ENCODE measurements around the gene SEC31A. TPM values are rescaled to one million over a fixed set of nuclear protein-coding genes. Genes with fewer than 3 reads are reported as not detected.

SEC31A gene
- total and polyA plus RNA-seq, 2 of the 4 experiments (the other 2 are of a cell fraction), result 278 to 366 TPM

DNA sequence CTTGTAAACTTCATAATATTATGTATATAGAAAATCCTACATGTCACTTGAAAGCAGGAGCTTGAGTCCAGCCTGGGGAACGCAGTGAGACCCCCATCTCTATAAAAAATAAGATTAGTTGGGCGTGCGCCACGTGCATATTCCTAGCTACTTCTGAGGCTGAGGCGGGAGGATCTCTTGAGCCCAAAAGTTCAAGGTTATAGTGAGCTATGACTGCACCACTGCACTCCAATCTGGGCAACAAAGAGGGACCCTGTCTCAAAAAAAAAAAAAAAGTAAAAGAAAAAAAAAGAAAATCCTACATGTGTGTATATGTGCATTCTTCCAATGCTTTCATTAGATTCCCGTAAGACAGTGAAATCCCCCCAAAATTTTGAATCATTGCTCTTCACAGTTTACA lies 1.7 kb downstream of the SEC31A start:
- peak overlapping the region; percentile 62 for H3K4me2 ChIP-seq (ENCODE audit: low read depth, low read length)
- peaks cover 10 to 29% of the 10 kb centered on the region in 2 experiments; a peak in 2 of 4 replicates for H3K79me1 ChIP-seq (ENCODE audit: low read depth in 1 of 2, low read length in 2 of 2)
- no peak overlapping the region for H3K4ac ChIP-seq (ENCODE audit: low read depth, low read length)
- no peak overlapping the region for H2BK120ac ChIP-seq (ENCODE audit: low read depth, low read length)
- peaks cover 43% of the 10 kb centered on the region for H4K20me1 ChIP-seq (ENCODE audit: insufficient read depth, low read length)
- no peak overlapping the region for H4K5ac ChIP-seq (ENCODE audit: low read depth, low read length)
- peaks cover 10% of the 10 kb centered on the region for H3K36me3 ChIP-seq (ENCODE audit: control insufficient read depth, insufficient read depth, low read length)
- no peaks in the 10 kb centered on the region for H3K9me3 ChIP-seq (ENCODE audit: control insufficient read depth, insufficient read depth, low read length)
- H3K27me3 ChIP-seq (ENCODE audit: control insufficient read depth, insufficient read depth, low read length), result no peaks in the 10 kb centered on the region
- intact Hi-C loops (cut with micrococcal nuclease), result no loop called here
- H3K9ac ChIP-seq (ENCODE audit: low read depth, low read length), result 0 out of 2 replicates have a peak overlapping the region, but pooled peaks have one; percentile 2
- ChIA-PET POLR2A (ENCODE audit: unreplicated experiment) (no interaction called here), CTCF (interaction anchor here (0.6 to 1.5 kb wide), 4 partner anchors 8 to 37 kb away, joined by 3 to 4 read pairs (median 3); no protein-coding TSS in a partner anchor)
- H4K91ac ChIP-seq (ENCODE audit: insufficient read depth, low read depth, low read length), result no peak overlapping the region
- no peak overlapping the region for H2BK5ac ChIP-seq (ENCODE audit: low read depth, low read length, poor library complexity, severe bottlenecking)
- no peak overlapping the region for H2BK20ac ChIP-seq (ENCODE audit: low read depth, low read length)
- H2AFZ ChIP-seq (replicated peaks; ENCODE audit: low read length, poor library complexity), result no peak overlapping the region
- no peak overlapping the region for H3K23ac ChIP-seq (ENCODE audit: low read depth, low read length)
- no peak overlapping the region for H2BK15ac ChIP-seq (ENCODE audit: low read depth, low read length)
- no peak for DNase-seq
- WGBS, 2 experiments (ENCODE audit: extremely low coverage in 2 of 2, insufficient read length in 1 of 2), result no CpG with 5 or more reads among the region's 6 CpGs
- H3K4me3 ChIP-seq (ENCODE audit: insufficient read depth, low read depth, low read length), result peak overlapping the region; percentile 94
- H3K56ac ChIP-seq (ENCODE audit: extremely low read depth, insufficient read depth, low read length), result no peak overlapping the region
- peaks cover 3% of the 10 kb centered on the region; the same call in 1 of the 2 replicates for H3K9me1 ChIP-seq (ENCODE audit: insufficient read depth, low read length)
- no peak overlapping the region for H3K18ac ChIP-seq (ENCODE audit: low read depth, low read length)
- H2AK9ac ChIP-seq (replicated peaks; ENCODE audit: low read depth, low read length, poor library complexity), result no peak overlapping the region
- H4K8ac ChIP-seq (ENCODE audit: low read depth in 2 of 2, low read length in 2 of 2), result no peak overlapping the region
- no peak overlapping the region for H3K27ac ChIP-seq (ENCODE audit: insufficient read depth, low read length)
- in situ Hi-C loops (cut with MboI; ENCODE audit: low sequenced_read_pairs), result no loop called here
- TF ChIP-seq SMC3 (IDR thresholded peaks at IDR 0.05; ENCODE audit: low read depth, low read length) (no peak), NFE2L2 (IDR thresholded peaks at IDR 0.05; ENCODE audit: low read depth, low read length) (no peak), RAD21 (IDR thresholded peaks at IDR 0.05; ENCODE audit: low read length) (no peak), FOS (IDR thresholded peaks at IDR 0.05; ENCODE audit: low read depth, low read length) (no peak), POLR2A (IDR thresholded peaks at IDR 0.05; ENCODE audit: low read depth, low read length) (no peak), CEBPB (IDR thresholded peaks at IDR 0.05; ENCODE audit: low read depth, low read length) (no peak), MAZ (IDR thresholded peaks at IDR 0.05; ENCODE audit: borderline replicate concordance, low read depth, low read length) (no peak), RCOR1 (IDR thresholded peaks at IDR 0.05; ENCODE audit: insufficient replicate concordance, low read length) (no peak), RFX5 (IDR thresholded peaks at IDR 0.05; ENCODE audit: low read depth, low read length) (no peak)
- TF ChIP-seq, protein P1, sequence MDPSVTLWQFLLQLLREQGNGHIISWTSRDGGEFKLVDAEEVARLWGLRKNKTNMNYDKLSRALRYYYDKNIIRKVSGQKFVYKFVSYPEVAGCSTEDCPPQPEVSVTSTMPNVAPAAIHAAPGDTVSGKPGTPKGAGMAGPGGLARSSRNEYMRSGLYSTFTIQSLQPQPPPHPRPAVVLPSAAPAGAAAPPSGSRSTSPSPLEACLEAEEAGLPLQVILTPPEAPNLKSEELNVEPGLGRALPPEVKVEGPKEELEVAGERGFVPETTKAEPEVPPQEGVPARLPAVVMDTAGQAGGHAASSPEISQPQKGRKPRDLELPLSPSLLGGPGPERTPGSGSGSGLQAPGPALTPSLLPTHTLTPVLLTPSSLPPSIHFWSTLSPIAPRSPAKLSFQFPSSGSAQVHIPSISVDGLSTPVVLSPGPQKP (IDR thresholded peaks at IDR 0.05; ENCODE audit: borderline replicate concordance, low read depth, low read length), result no peak
- TF ChIP-seq, protein P2, sequence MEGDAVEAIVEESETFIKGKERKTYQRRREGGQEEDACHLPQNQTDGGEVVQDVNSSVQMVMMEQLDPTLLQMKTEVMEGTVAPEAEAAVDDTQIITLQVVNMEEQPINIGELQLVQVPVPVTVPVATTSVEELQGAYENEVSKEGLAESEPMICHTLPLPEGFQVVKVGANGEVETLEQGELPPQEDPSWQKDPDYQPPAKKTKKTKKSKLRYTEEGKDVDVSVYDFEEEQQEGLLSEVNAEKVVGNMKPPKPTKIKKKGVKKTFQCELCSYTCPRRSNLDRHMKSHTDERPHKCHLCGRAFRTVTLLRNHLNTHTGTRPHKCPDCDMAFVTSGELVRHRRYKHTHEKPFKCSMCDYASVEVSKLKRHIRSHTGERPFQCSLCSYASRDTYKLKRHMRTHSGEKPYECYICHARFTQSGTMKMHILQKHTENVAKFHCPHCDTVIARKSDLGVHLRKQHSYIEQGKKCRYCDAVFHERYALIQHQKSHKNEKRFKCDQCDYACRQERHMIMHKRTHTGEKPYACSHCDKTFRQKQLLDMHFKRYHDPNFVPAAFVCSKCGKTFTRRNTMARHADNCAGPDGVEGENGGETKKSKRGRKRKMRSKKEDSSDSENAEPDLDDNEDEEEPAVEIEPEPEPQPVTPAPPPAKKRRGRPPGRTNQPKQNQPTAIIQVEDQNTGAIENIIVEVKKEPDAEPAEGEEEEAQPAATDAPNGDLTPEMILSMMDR (conservative IDR thresholded peaks at IDR 0.05; ENCODE audit: low read depth, low read length), result no peak
- TF ChIP-seq, protein P3, sequence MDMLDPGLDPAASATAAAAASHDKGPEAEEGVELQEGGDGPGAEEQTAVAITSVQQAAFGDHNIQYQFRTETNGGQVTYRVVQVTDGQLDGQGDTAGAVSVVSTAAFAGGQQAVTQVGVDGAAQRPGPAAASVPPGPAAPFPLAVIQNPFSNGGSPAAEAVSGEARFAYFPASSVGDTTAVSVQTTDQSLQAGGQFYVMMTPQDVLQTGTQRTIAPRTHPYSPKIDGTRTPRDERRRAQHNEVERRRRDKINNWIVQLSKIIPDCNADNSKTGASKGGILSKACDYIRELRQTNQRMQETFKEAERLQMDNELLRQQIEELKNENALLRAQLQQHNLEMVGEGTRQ (IDR thresholded peaks at IDR 0.05; ENCODE audit: low read depth, low read length), result no peak
- no peaks in the 10 kb centered on the region for H3K4me1 ChIP-seq (ENCODE audit: control insufficient read depth, insufficient read depth, low read length)
- H3K14ac ChIP-seq (replicated peaks; ENCODE audit: low read depth, low read length), result no peak overlapping the region
- no peak overlapping the region for H2AK5ac ChIP-seq (ENCODE audit: low read depth, low read length)
- no TSS peak for BruUV-seq (replicated peaks)
- dilution Hi-C loops (cut with HindIII; ENCODE audit: low sequenced_read_pairs, unreplicated experiment), result no loop called here
- no peak for ATAC-seq (ENCODE audit: low read depth)

Measured in IMR-90 (cell line).